H1 (cell line): ENCODE results near the gene DCLK1. TPM values are rescaled to one million over a fixed set of nuclear protein-coding genes. Genes with fewer than 3 reads are reported as not detected.

Experiments
- CTCF ChIA-PET: fragments of 300-600 bp; sonication (Branson Sonifier 250); formaldehyde crosslinking; loops from one replicate; lab custom pipeline; 2021; ENCODE audit not compliant: partially characterized antibody; lab: Charles Lee
- POLR2A ChIA-PET: fragments of 300-600 bp; sonication (Branson Sonifier 250); formaldehyde crosslinking; loops from one replicate; lab custom pipeline; 2021; ENCODE audit warnings: inconsistent platforms; ENCODE audit not compliant: partially characterized antibody; lab: Charles Lee
- DNase-seq, 2 experiments: peaks; one replicate each; pipeline versions ENCODE4 v3.0.0 to v3.0.0-alpha.2; 2010 to 2022; ENCODE audit warnings: low spot score in 2 of 2, low read depth in 1 of 2, mixed read lengths in 1 of 2
- FAIRE-seq: peaks from 2 replicates; lab custom pipeline; 2011; peaks lifted over from hg19 to GRCh38; lab: Jason Lieb, UNC
- H2AFZ ChIP-seq: 2 replicates; pipeline ENCODE4 v1.8.1; 2012; ENCODE audit warnings: low read length, inconsistent platforms
- H2AK5ac ChIP-seq: 2 replicates; pipeline ENCODE4 v1.6.1; 2013; ENCODE audit warnings: low read depth, low read length
- H2BK120ac ChIP-seq: replicated peaks from 2 replicates; pipeline ENCODE3; 2013; ENCODE audit warnings: low read depth, low read length, inconsistent platforms
- H2BK12ac ChIP-seq: 2 replicates; pipeline ENCODE4 v1.6.1; 2013; ENCODE audit warnings: low read depth, low read length
- H2BK15ac ChIP-seq: 2 replicates; pipeline ENCODE4 v1.6.1; 2013; ENCODE audit warnings: low read length
- H2BK20ac ChIP-seq: 2 replicates; pipeline ENCODE4 v1.6.1; 2013; ENCODE audit warnings: low read length
- H2BK5ac ChIP-seq: 2 replicates; pipeline ENCODE4 v1.6.1; 2013; ENCODE audit warnings: low read depth, low read length
- H3K14ac ChIP-seq: 2 replicates; pipeline ENCODE4 v1.6.1; 2013; ENCODE audit warnings: inconsistent platforms; ENCODE audit not compliant: insufficient read length
- H3K18ac ChIP-seq: 2 replicates; pipeline ENCODE4 v1.6.1; 2013; ENCODE audit warnings: low read length; ENCODE audit errors: extremely low read depth
- H3K23ac ChIP-seq: 2 replicates; pipeline ENCODE4 v1.6.1; 2013; ENCODE audit warnings: inconsistent platforms; ENCODE audit not compliant: insufficient read length
- H3K23me2 ChIP-seq: 2 replicates; pipeline ENCODE4 v1.6.1; 2013; ENCODE audit warnings: low read depth, low read length
- H3K27ac ChIP-seq: 2 replicates; pipeline ENCODE4 v1.6.1; 2011; ENCODE audit warnings: low read depth, low read length, inconsistent platforms
- H3K27me3 ChIP-seq, 4 experiments: replicated peaks in 1 of 4; 1 replicate in 1 of 4; 2 replicates in 3 of 4; pipeline versions ENCODE4 v1.6.1 to v1.8.1; 2011 to 2013; ENCODE audit warnings: low read length in 3 of 4, mild to moderate bottlenecking in 3 of 4, inconsistent platforms in 2 of 4, mixed read lengths in 2 of 4, moderate library complexity in 1 of 4; ENCODE audit not compliant: control insufficient read depth in 3 of 4, insufficient read depth in 3 of 4; ENCODE audit errors: extremely low read depth in 1 of 4
- H3K36me3 ChIP-seq, 4 experiments: 2 replicates each; pipeline versions ENCODE4 v1.6.1 to v1.8.1; 2011 to 2013; ENCODE audit warnings: mild to moderate bottlenecking in 4 of 4, low read length in 3 of 4, moderate library complexity in 2 of 4, control low read depth in 1 of 4, inconsistent platforms in 1 of 4; ENCODE audit not compliant: insufficient read depth in 4 of 4, control insufficient read depth in 2 of 4
- H3K4ac ChIP-seq: replicated peaks from 2 replicates; pipeline ENCODE3; 2013; ENCODE audit warnings: low read length, low read depth, mixed read lengths, inconsistent platforms; ENCODE audit not compliant: insufficient read length
- H3K4me1 ChIP-seq, 4 experiments: replicated peaks in 1 of 4; 1 replicate in 1 of 4; 2 replicates in 3 of 4; pipeline versions ENCODE4 v1.6.1 to v1.8.1; 2011 to 2013; ENCODE audit warnings: low read length in 3 of 4, inconsistent platforms in 2 of 4, mixed read lengths in 1 of 4; ENCODE audit not compliant: insufficient read depth in 4 of 4, control insufficient read depth in 3 of 4
- H3K4me2 ChIP-seq, 2 experiments: 2 replicates each; pipeline versions ENCODE4 v1.6.1 to v1.8.1; 2011 to 2013; ENCODE audit warnings: low read depth in 2 of 2, low read length in 2 of 2, control low read depth in 1 of 2, inconsistent platforms in 1 of 2, mild to moderate bottlenecking in 1 of 2; ENCODE audit not compliant: insufficient read depth in 1 of 2
- H3K4me3 ChIP-seq, 4 experiments: fragments of 200-600, 300-600 bp in 1 of 4; sonication (generic), shearing (Covaris generic), sonication (Bioruptor Twin) in 1 of 4; 2 replicates each; pipeline versions ENCODE4 v1.5.1 to v1.8.1; 2011 to 2016; ENCODE audit warnings: low read length in 4 of 4, low read depth in 3 of 4, control low read depth in 2 of 4, inconsistent platforms in 2 of 4, mild to moderate bottlenecking in 2 of 4, mixed read lengths in 1 of 4, moderate library complexity in 1 of 4; ENCODE audit not compliant: insufficient read depth in 2 of 4; ENCODE audit errors: extremely low read depth in 1 of 4
- H3K56ac ChIP-seq: replicated peaks from 2 replicates; pipeline ENCODE3; 2013; ENCODE audit warnings: low read depth, mild to moderate bottlenecking, mixed read lengths, low read length, inconsistent platforms; ENCODE audit not compliant: insufficient read length
- H3K79me1 ChIP-seq: 2 replicates; pipeline ENCODE4 v1.6.1; 2013; ENCODE audit warnings: low read depth, low read length, control low read depth
- H3K79me2 ChIP-seq, 2 experiments: 2 replicates each; pipeline versions ENCODE4 v1.6.1 to v1.8.1; 2012 to 2013; ENCODE audit warnings: low read length in 2 of 2, mild to moderate bottlenecking in 2 of 2, inconsistent platforms in 1 of 2; ENCODE audit not compliant: insufficient read depth in 2 of 2, control insufficient read depth in 1 of 2
- H3K9ac ChIP-seq, 4 experiments: replicated peaks in 1 of 4; 1 replicate in 1 of 4; 2 replicates in 3 of 4; pipeline versions ENCODE4 v1.6.1 to v1.8.1; 2011 to 2013; ENCODE audit warnings: low read depth in 3 of 4, low read length in 3 of 4, control low read depth in 2 of 4, mild to moderate bottlenecking in 2 of 4, moderate library complexity in 2 of 4, inconsistent platforms in 1 of 4; ENCODE audit errors: extremely low read depth in 1 of 4
- H3K9me3 ChIP-seq, 2 experiments: 2 replicates each; pipeline versions ENCODE4 v1.6.1 to v1.8.1; 2012 to 2013; ENCODE audit warnings: mild to moderate bottlenecking in 2 of 2, moderate library complexity in 2 of 2, control low read depth in 1 of 2, inconsistent platforms in 1 of 2, low read depth in 1 of 2, low read length in 1 of 2, mixed read lengths in 1 of 2; ENCODE audit not compliant: insufficient read depth in 2 of 2
- H4K20me1 ChIP-seq, 2 experiments: replicated peaks in 1 of 2; 2 replicates each; pipeline versions ENCODE3 to v1.8.1; 2011 to 2013; ENCODE audit warnings: inconsistent platforms in 2 of 2, low read length in 2 of 2, mild to moderate bottlenecking in 1 of 2; ENCODE audit not compliant: insufficient read depth in 2 of 2, control insufficient read depth in 1 of 2
- H4K5ac ChIP-seq: 2 replicates; pipeline ENCODE4 v1.6.1; 2013; ENCODE audit warnings: low read length, low read depth, mixed read lengths, inconsistent platforms; ENCODE audit not compliant: insufficient read length
- H4K8ac ChIP-seq: 2 replicates; pipeline ENCODE4 v1.8.0; 2013; ENCODE audit warnings: mild to moderate bottlenecking, moderate library complexity, low read length, inconsistent platforms; ENCODE audit not compliant: insufficient read depth; ENCODE audit errors: extremely low read depth
- H4K91ac ChIP-seq: replicated peaks from 2 replicates; pipeline ENCODE3; 2013; ENCODE audit warnings: low read length, mixed read lengths, inconsistent platforms; ENCODE audit not compliant: insufficient read length
- CBX8 ChIP-seq: fragments of 300-800, 300-1000 bp; sonication (generic); IDR thresholded peaks from 2 replicates; pipeline ENCODE4 v1.7.1; 2016; ENCODE audit warnings: low read depth, low read length, borderline replicate concordance
- EP300 ChIP-seq, 2 experiments: IDR thresholded peaks; 1 replicate in 1 of 2; 2 replicates in 1 of 2; pipeline ENCODE4 v1.6.1; 2011 to 2012; ENCODE audit warnings: low read depth in 2 of 2, low read length in 2 of 2, mild to moderate bottlenecking in 2 of 2, borderline replicate concordance in 1 of 2, inconsistent platforms in 1 of 2, moderate library complexity in 1 of 2
- FOSL1 ChIP-seq: IDR thresholded peaks from 2 replicates; pipeline ENCODE4 v1.6.1; 2011; ENCODE audit warnings: mild to moderate bottlenecking, low read depth, low read length, moderate library complexity; ENCODE audit not compliant: insufficient read depth
- KDM5A ChIP-seq: fragments of 200-600 bp; IDR thresholded peaks from 2 replicates; pipeline ENCODE4 v1.7.1; 2012; ENCODE audit warnings: mild to moderate bottlenecking, low read length, inconsistent platforms, mixed read lengths
- NRF1 ChIP-seq: IDR thresholded peaks from 2 replicates; pipeline ENCODE4 v1.6.1; 2011; ENCODE audit warnings: mild to moderate bottlenecking, low read depth, low read length, improper control_type of control experiment
- POLR2A ChIP-seq, 2 experiments: IDR thresholded peaks; 1 replicate in 1 of 2; 2 replicates in 1 of 2; pipeline ENCODE4 v1.6.1; 2011; ENCODE audit warnings: low read depth in 2 of 2, low read length in 2 of 2, mild to moderate bottlenecking in 2 of 2; ENCODE audit errors: control extremely low read depth in 1 of 2
- POLR2AphosphoS5 ChIP-seq: IDR thresholded peaks from 2 replicates; pipeline ENCODE4 v1.6.1; 2011; ENCODE audit warnings: low read depth, low read length
- RBBP5 ChIP-seq: IDR thresholded peaks from 2 replicates; pipeline ENCODE4 v1.7.1; 2012; ENCODE audit warnings: low read depth, mild to moderate bottlenecking, inconsistent platforms, low read length, moderate library complexity, borderline replicate concordance
- SAP30 ChIP-seq: fragments of 300-600 bp; sonication (generic); IDR thresholded peaks from 2 replicates; pipeline ENCODE4 v1.7.1; 2012; ENCODE audit warnings: low read length, moderate library complexity, mild to moderate bottlenecking, inconsistent platforms; ENCODE audit not compliant: insufficient read depth, insufficient replicate concordance
- SP4 ChIP-seq: IDR thresholded peaks from 2 replicates; pipeline ENCODE4 v1.6.1; 2012; ENCODE audit warnings: low read length, inconsistent platforms
- TAF1 ChIP-seq: IDR thresholded peaks from 2 replicates; pipeline ENCODE4 v1.6.1; 2011; ENCODE audit warnings: mild to moderate bottlenecking, low read depth, low read length
- TCF12 ChIP-seq: IDR thresholded peaks from 2 replicates; pipeline ENCODE4 v1.6.1; 2011; ENCODE audit warnings: low read depth, mild to moderate bottlenecking, low read length
- ZNF274 ChIP-seq: IDR thresholded peaks from 2 replicates; pipeline ENCODE4 v1.7.0; 2012; ENCODE audit warnings: low read length, borderline replicate concordance; ENCODE audit errors: extremely low read depth
- WGBS, 2 experiments: shearing (Covaris generic) in 1 of 2; methylation state at CpG; one replicate each; pipeline versions ENCODE4 v1.1.6 to v1.1.7; 2013 to 2015; ENCODE audit warnings: low lambda C conversion rate in 2 of 2, mixed read lengths in 2 of 2, inconsistent platforms in 1 of 2, low coverage in 1 of 2, missing lambda C conversion rate in 1 of 2; ENCODE audit not compliant: insufficient replicate concordance in 2 of 2, insufficient coverage in 1 of 2, insufficient read length in 1 of 2; ENCODE audit errors: extremely low coverage in 1 of 2, missing lambda C conversion rate in 1 of 2; 5-methylcytosine and 5-hydroxymethylcytosine counted together
- polyA plus RNA-seq, 7 experiments: library from polyadenylated mRNA; depleted of rRNA in 3 of 7; stranded (reverse) in 5 of 7; unstranded in 2 of 7; fragments of >200 nt in 5 of 7; fragments of 200-250 nt in 2 of 7; gene quantifications; 1 replicate in 5 of 7; 2 replicates in 1 of 7; 4 replicates in 1 of 7; pipeline versions ENCODE4 v1.2.1 to v1.2.3, GENCODE V29; 2011 to 2013; ENCODE audit warnings: missing spikeins in 2 of 7, mixed read lengths in 2 of 7
- total RNA-seq: library from RNA; stranded (reverse); fragmentation: NEBNext Ultra II Directional; extraction: Animal tissue kit (Norgen Biotek cat#: 25700); gene quantifications from 2 replicates; pipeline ENCODE4 v1.2.1, GENCODE V29; 2021

Gene DCLK1
- total and polyA plus RNA-seq, 2 of the 8 experiments (the other 6 are each of a cell fraction or from before 2014, with no cell fraction given) = 22.8 to 41.0 TPM

DNA sequence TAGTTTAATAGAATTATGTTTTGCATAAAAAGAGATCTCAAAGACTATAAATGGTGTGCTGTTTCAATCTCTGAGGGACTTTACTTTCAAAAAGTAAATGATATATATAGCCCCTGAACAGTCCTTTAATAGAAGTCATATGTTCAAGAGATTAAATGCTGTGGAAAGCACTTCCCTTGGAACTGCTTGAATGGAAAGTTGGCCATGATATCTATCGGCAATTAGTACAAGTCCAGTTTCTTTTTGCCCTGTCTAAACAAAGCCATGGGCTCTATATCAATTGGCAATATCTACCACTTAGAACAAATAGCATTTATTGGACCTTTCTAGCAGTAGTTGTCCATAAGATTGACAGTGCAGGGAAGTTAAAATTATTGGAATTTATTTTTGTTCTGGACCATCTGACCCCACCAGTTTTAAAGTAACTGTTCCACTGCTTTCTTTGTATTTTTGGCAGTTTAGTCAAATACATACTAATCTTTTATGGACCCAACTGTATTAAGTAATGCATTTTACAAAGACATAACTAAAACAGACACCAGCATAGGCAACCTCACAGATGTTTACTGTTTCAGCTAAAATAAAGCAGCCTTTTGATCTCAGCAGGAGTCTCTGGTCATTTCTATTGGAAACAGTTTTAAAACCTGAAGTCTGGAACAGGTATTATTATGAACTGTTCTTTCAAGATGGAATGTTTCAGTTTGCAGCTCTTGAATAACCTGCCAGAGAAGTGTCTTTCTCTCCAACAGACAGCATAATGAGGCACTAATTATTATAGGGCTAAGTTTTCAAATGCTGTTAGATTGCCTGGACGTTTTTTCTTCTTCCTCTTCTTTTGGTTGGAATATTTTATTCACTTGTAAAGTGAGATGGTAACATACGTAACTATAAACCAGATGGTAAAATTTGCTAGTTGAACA lies 282.6 kb downstream of the DCLK1 start:
- CTCF ChIA-PET = no interaction called here
- no peak overlapping the region for H3K14ac ChIP-seq
- no peak overlapping the region for H3K56ac ChIP-seq
- POLR2A ChIA-PET = no interaction called here
- peaks cover 0 to 23% of the 10 kb centered on the region in 2 experiments; a peak in 2 of 4 replicates for H3K79me2 ChIP-seq
- no peak overlapping the region for H2BK20ac ChIP-seq
- no peak overlapping the region for H2BK12ac ChIP-seq
- no peaks in the 10 kb centered on the region; the same call in 1 of the 2 replicates for H3K23me2 ChIP-seq
- H2AK5ac ChIP-seq = no peak overlapping the region
- no peaks in the 10 kb centered on the region for H3K27me3 ChIP-seq
- H4K91ac ChIP-seq = no peak overlapping the region
- no peak overlapping the region for H3K4me2 ChIP-seq
- no peak overlapping the region for H4K8ac ChIP-seq
- no peak overlapping the region for H3K18ac ChIP-seq
- no peak overlapping the region for H2AFZ ChIP-seq
- peaks cover 5% of the 10 kb centered on the region; the same call in 1 of the 2 replicates for H3K79me1 ChIP-seq
- H3K9ac ChIP-seq = no peak overlapping the region
- no peak overlapping the region for H2BK120ac ChIP-seq
- H3K36me3 ChIP-seq = peaks cover 1 to 16% (median 4%) of the 10 kb centered on the region in 4 experiments; a peak in 7 of 8 replicates
- no peaks in the 10 kb centered on the region for H3K9me3 ChIP-seq
- no peak overlapping the region for H3K27ac ChIP-seq
- no peak overlapping the region for H3K4ac ChIP-seq
- no peaks in the 10 kb centered on the region for H4K20me1 ChIP-seq
- H2BK5ac ChIP-seq = no peak overlapping the region
- H2BK15ac ChIP-seq = no peak overlapping the region
- no peak overlapping the region for H4K5ac ChIP-seq
- no peak overlapping the region for H3K23ac ChIP-seq
- no peak for DNase-seq
- no peak overlapping the region for H3K4me3 ChIP-seq
- 84% methylated on average over 3 of the region's 3 CpGs; no CpG with 5 or more reads in 1 of the 2 experiments for WGBS, 2 experiments
- FAIRE-seq = no peak
- H3K4me1 ChIP-seq = peaks cover 0 to 8% (median 3%) of the 10 kb centered on the region in 4 experiments; a peak in 4 of 7 replicates
- TF ChIP-seq EP300 (IDR thresholded peaks at IDR 0.05; ENCODE audit: borderline replicate concordance in 1 of 2, low read depth in 2 of 2, low read length in 2 of 2) = no peak
- no peak for TF ChIP-seq KDM5A
- TF ChIP-seq NRF1 = no peak
- no peak for TF ChIP-seq ZNF274
- TF ChIP-seq RBBP5 = no peak
- TF ChIP-seq SAP30 = no peak
- no peak for TF ChIP-seq POLR2A (IDR thresholded peaks at IDR 0.05; ENCODE audit: control extremely low read depth in 1 of 2, low read depth in 2 of 2, low read length in 2 of 2)
- TF ChIP-seq FOSL1 = no peak
- TF ChIP-seq POLR2AphosphoS5 = no peak
- TF ChIP-seq TAF1 = no peak
- TF ChIP-seq TCF12 = no peak
- TF ChIP-seq CBX8 = no peak
- TF ChIP-seq SP4 = no peak
